ENCODE data around the gene PRAMEF1.

DNA sequence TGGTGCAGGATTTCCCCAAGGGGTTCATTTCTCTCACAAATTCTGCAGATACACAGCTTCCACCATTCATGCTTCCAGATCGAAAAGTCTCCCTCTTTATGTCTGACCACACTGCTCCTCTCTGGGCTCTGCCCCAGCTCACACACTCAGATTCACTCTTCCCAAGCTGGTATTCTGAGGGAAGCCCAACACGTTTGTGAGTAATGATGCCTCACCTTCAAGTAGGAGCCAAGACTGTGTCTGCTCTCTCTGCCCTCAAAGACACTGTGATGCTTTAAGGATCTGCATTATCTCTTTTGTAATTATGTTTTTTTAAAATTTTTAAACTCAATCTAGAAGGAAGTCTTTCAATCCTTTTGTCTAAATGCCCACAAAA is 20.2 kb downstream of the PRAMEF1 start:
- TF ChIP-seq POLR2A (IDR thresholded peaks at IDR 0.05; ENCODE audit: low read depth, low read length) = no peak
- no peak for TF ChIP-seq CEBPB (IDR thresholded peaks at IDR 0.05; ENCODE audit: low read depth, low read length)
- TF ChIP-seq, protein P1, sequence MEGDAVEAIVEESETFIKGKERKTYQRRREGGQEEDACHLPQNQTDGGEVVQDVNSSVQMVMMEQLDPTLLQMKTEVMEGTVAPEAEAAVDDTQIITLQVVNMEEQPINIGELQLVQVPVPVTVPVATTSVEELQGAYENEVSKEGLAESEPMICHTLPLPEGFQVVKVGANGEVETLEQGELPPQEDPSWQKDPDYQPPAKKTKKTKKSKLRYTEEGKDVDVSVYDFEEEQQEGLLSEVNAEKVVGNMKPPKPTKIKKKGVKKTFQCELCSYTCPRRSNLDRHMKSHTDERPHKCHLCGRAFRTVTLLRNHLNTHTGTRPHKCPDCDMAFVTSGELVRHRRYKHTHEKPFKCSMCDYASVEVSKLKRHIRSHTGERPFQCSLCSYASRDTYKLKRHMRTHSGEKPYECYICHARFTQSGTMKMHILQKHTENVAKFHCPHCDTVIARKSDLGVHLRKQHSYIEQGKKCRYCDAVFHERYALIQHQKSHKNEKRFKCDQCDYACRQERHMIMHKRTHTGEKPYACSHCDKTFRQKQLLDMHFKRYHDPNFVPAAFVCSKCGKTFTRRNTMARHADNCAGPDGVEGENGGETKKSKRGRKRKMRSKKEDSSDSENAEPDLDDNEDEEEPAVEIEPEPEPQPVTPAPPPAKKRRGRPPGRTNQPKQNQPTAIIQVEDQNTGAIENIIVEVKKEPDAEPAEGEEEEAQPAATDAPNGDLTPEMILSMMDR (conservative IDR thresholded peaks at IDR 0.05; ENCODE audit: low read depth, low read length) = no peak
- no peak for TF ChIP-seq RFX5 (IDR thresholded peaks at IDR 0.05; ENCODE audit: low read depth, low read length)
- no peak for TF ChIP-seq MXI1 (IDR thresholded peaks at IDR 0.05; ENCODE audit: borderline replicate concordance, low read depth, low read length)
- TF ChIP-seq CHD1 (IDR thresholded peaks at IDR 0.05; ENCODE audit: low read depth, low read length) = no peak
- no peak for TF ChIP-seq RAD21 (IDR thresholded peaks at IDR 0.05; ENCODE audit: low read length)
- no peak for TF ChIP-seq MAZ (IDR thresholded peaks at IDR 0.05; ENCODE audit: borderline replicate concordance, low read depth, low read length)

Data from IMR-90 (cell line).